OCI-LY7 (cell line): ENCODE measurements around the gene B3GALT6. TPM values are rescaled to one million over a fixed set of nuclear protein-coding genes. Genes with fewer than 3 reads are reported as not detected.

Source experiments
- BruUV-seq: library from RNA; stranded (reverse); fragments of 400-500 nt; replicated peaks from 2 replicates; lab custom pipeline; 2021; lab: Mats Ljungman, UMichigan
- CTCF ChIA-PET: fragments of 300-600 bp; sonication (Branson Sonifier 250); formaldehyde crosslinking; loops from one replicate; lab custom pipeline; 2022; ENCODE audit warnings: antibody characterized with exemption; ENCODE audit not compliant: unreplicated experiment; lab: Charles Lee
- POLR2A ChIA-PET: fragments of 300-600 bp; sonication (Branson Sonifier 250); formaldehyde crosslinking; loops from one replicate; lab custom pipeline; 2022; ENCODE audit warnings: antibody characterized with exemption; lab: Charles Lee
- DNase-seq: peaks from one replicate; pipeline ENCODE4 v3.0.0-alpha.2; 2015; ENCODE audit warnings: low spot score
- H2AFZ ChIP-seq: fragments of 200-600 bp; sonication (generic), shearing (Covaris generic); 2 replicates; pipeline ENCODE4 v1.6.1; 2014; ENCODE audit warnings: mild to moderate bottlenecking, antibody characterized with exemption, low read length, moderate library complexity
- H3K27ac ChIP-seq: fragments of 200-600 bp; sonication (generic); 2 replicates; pipeline ENCODE4 v1.5.1; 2014; ENCODE audit warnings: mixed run types, low read depth, mild to moderate bottlenecking, moderate library complexity, low read length, inconsistent platforms; ENCODE audit not compliant: poor library complexity, severe bottlenecking
- H3K36me3 ChIP-seq: fragments of 200-600 bp; sonication (generic); 2 replicates; pipeline ENCODE4 v1.6.1; 2014; ENCODE audit warnings: mild to moderate bottlenecking, antibody characterized with exemption, low read length, moderate library complexity, mixed read lengths; ENCODE audit not compliant: insufficient read depth
- H3K4me1 ChIP-seq: fragments of 200-600 bp; sonication (generic); 2 replicates; pipeline ENCODE4 v1.5.1; 2014; ENCODE audit warnings: mild to moderate bottlenecking, low read length; ENCODE audit not compliant: insufficient read depth, poor library complexity, severe bottlenecking
- H3K4me2 ChIP-seq: fragments of 200-600 bp; sonication (generic); 2 replicates; pipeline ENCODE4 v1.6.1; 2014; ENCODE audit warnings: mild to moderate bottlenecking, low read length
- H3K4me3 ChIP-seq: fragments of 200-600 bp; sonication (generic); 2 replicates; pipeline ENCODE4 v1.5.1; 2014; ENCODE audit warnings: mild to moderate bottlenecking, low read depth, low read length; ENCODE audit not compliant: poor library complexity, severe bottlenecking
- H3K79me2 ChIP-seq: fragments of 200-600 bp; sonication (generic); 2 replicates; pipeline ENCODE4 v1.6.1; 2016; ENCODE audit warnings: low read depth, mild to moderate bottlenecking, low read length, moderate library complexity, mixed read lengths; ENCODE audit not compliant: insufficient read depth
- H3K9me2 ChIP-seq: fragments of 200-600 bp; sonication (generic); 2 replicates; pipeline ENCODE4 v1.6.1; 2016; ENCODE audit warnings: mild to moderate bottlenecking, low read length, mixed read lengths; ENCODE audit not compliant: insufficient read depth
- H3K9me3 ChIP-seq: fragments of 200-600 bp; sonication (generic); 2 replicates; pipeline ENCODE4 v1.6.1; 2014; ENCODE audit warnings: mild to moderate bottlenecking, mixed run types, low read length, mixed read lengths
- H4K20me1 ChIP-seq: fragments of 200-600 bp; sonication (generic); 2 replicates; pipeline ENCODE4 v1.6.1; 2014; ENCODE audit warnings: mild to moderate bottlenecking, antibody characterized with exemption, low read length, moderate library complexity, mixed read lengths; ENCODE audit not compliant: insufficient read depth
- CTCF ChIP-seq: fragments of 200-600 bp; sonication (generic); conservative IDR thresholded peaks from 2 replicates; pipeline ENCODE4 v1.5.1; 2014; ENCODE audit warnings: mild to moderate bottlenecking, antibody characterized with exemption, low read length, moderate library complexity, mixed read lengths
- EZH2phosphoT487 ChIP-seq: fragments of 200-600 bp; sonication (generic); IDR thresholded peaks from 2 replicates; pipeline ENCODE4 v1.6.1; 2018; ENCODE audit warnings: low read depth, borderline replicate concordance, mild to moderate bottlenecking, mixed run types, antibody characterized with exemption, low read length, moderate library complexity, mixed read lengths
- intact Hi-C: fragments of 100-400 bp; cut with micrococcal nuclease; formaldehyde crosslinking; loops from one replicate; pipeline ENCODE4 v1.10.0; 2022; ENCODE audit not compliant: unreplicated experiment
- total RNA-seq, 2 experiments: library from RNA; depleted of rRNA in 1 of 2; stranded (reverse); fragments of >200 nt in 1 of 2; shearing (Covaris generic) in 1 of 2; gene quantifications; 2 replicates each; pipeline ENCODE4 v1.2.3, GENCODE V29; 2014 to 2022

B3GALT6 gene
- total RNA-seq, 2 experiments from 2014 or later: 27.1 to 36.2 TPM

- Histone ChIP-seq H4K20me1 (no peaks in the 10 kb centered on the region), H2AFZ (no peak within 1 kb of the TSS), H3K9me3 (no peaks in the 10 kb centered on the region), H3K4me3 (no peak within 1 kb of the TSS), H3K4me1 (no peaks in the 10 kb centered on the region), H3K9me2 (no peaks in the 10 kb centered on the region), H3K27ac (no peak within 1 kb of the TSS), H3K4me2 (no peak within 1 kb of the TSS), H3K36me3 (peaks cover 23% of the 10 kb centered on the region), H3K79me2 (no peaks in the 10 kb centered on the region)
- intact Hi-C loops: loop anchor here (2.0 kb wide), 1 partner anchor 91 kb away; no protein-coding TSS in a partner anchor
- ChIA-PET CTCF (no interaction called here), POLR2A (no interaction called here)
- TF ChIP-seq CTCF: no peak
- no peak for TF ChIP-seq EZH2phosphoT487
- DNase-seq: no peak
- no TSS peak for BruUV-seq
Measured at GRCh38 chr1:1213345-1214265, 18.4 kb upstream of the B3GALT6 start, which contains the start of gene TNFRSF4. Gene TNFRSF4, minus strand, starts transcription at chr1:1214153. Its CDS starts 26 bp downstream, at chr1:1214127.

- Histone ChIP-seq H3K27ac (no peak overlapping the region), H3K4me3 (no peak overlapping the region), H4K20me1 (no peaks in the 10 kb centered on the region), H3K9me2 (no peaks in the 10 kb centered on the region), H2AFZ (no peak overlapping the region), H3K9me3 (no peaks in the 10 kb centered on the region), H3K4me2 (no peak overlapping the region), H3K36me3 (peaks cover 28% of the 10 kb centered on the region), H3K79me2 (no peaks in the 10 kb centered on the region), H3K4me1 (no peaks in the 10 kb centered on the region)
- BruUV-seq: no TSS peak
- ChIA-PET POLR2A (no interaction called here), CTCF (no interaction called here)
- intact Hi-C loops: no loop called here
- DNase-seq: no peak
- TF ChIP-seq CTCF (no peak), EZH2phosphoT487 (no peak)
Measured at GRCh38 chr1:1215080-1215676, 16.9 kb upstream of the B3GALT6 start.
